H9 (cell line): Measurements from ENCODE around the gene RANGAP1. TPM values are rescaled to one million over a fixed set of nuclear protein-coding genes. Genes with fewer than 3 reads are reported as not detected.
A peak's percentile ranks its signal among the peaks of the same experiment; 100 is the strongest.

ENCODE experiments used
- DNase-seq: peaks from one replicate; pipeline ENCODE4 v3.0.0-alpha.2; 2017
- H2AFZ ChIP-seq: one replicate; pipeline ENCODE4 v1.6.1; 2013; ENCODE audit warnings: mild to moderate bottlenecking, low read length, control low read depth, moderate library complexity
- H2AK5ac ChIP-seq: 2 replicates; pipeline ENCODE4 v1.6.1; 2013; ENCODE audit warnings: low read length, control low read depth, mixed read lengths; ENCODE audit not compliant: insufficient read length
- H2BK120ac ChIP-seq: one replicate; pipeline ENCODE4 v1.6.1; 2013; ENCODE audit warnings: low read depth, mild to moderate bottlenecking, low read length, control low read depth, inconsistent platforms; ENCODE audit not compliant: poor library complexity, severe bottlenecking
- H2BK12ac ChIP-seq: 2 replicates; pipeline ENCODE4 v1.6.1; 2013; ENCODE audit warnings: low read length, control low read depth, mixed read lengths, low read depth; ENCODE audit not compliant: insufficient read length
- H2BK15ac ChIP-seq: 2 replicates; pipeline ENCODE4 v1.6.1; 2013; ENCODE audit warnings: low read depth, low read length, control low read depth
- H2BK20ac ChIP-seq: one replicate; pipeline ENCODE4 v1.6.1; 2013; ENCODE audit warnings: low read depth, mild to moderate bottlenecking, low read length, control low read depth, inconsistent platforms; ENCODE audit not compliant: poor library complexity, severe bottlenecking
- H2BK5ac ChIP-seq: 2 replicates; pipeline ENCODE4 v1.6.1; 2013; ENCODE audit warnings: low read length, control low read depth, mixed read lengths; ENCODE audit not compliant: insufficient read length
- H3K14ac ChIP-seq: 2 replicates; pipeline ENCODE4 v1.6.1; 2013; ENCODE audit warnings: low read length, control low read depth; ENCODE audit not compliant: insufficient read depth
- H3K18ac ChIP-seq: 2 replicates; pipeline ENCODE4 v1.6.1; 2013; ENCODE audit warnings: low read depth, mild to moderate bottlenecking, mixed read lengths, low read length, control low read depth; ENCODE audit not compliant: insufficient read length
- H3K23ac ChIP-seq: 2 replicates; pipeline ENCODE4 v1.6.1; 2013; ENCODE audit warnings: low read length, control low read depth, mixed read lengths, low read depth; ENCODE audit not compliant: insufficient read length
- H3K23me2 ChIP-seq: 2 replicates; pipeline ENCODE4 v1.6.1; 2013; ENCODE audit warnings: low read depth, mild to moderate bottlenecking, mixed read lengths, low read length, control low read depth; ENCODE audit not compliant: insufficient read length, poor library complexity, severe bottlenecking
- H3K27ac ChIP-seq: 2 replicates; pipeline ENCODE4 v1.5.1; 2013; ENCODE audit warnings: low read length, control low read depth, mixed read lengths, low read depth; ENCODE audit not compliant: insufficient read length
- H3K27me3 ChIP-seq: 2 replicates; pipeline ENCODE4 v1.6.1; 2013; ENCODE audit warnings: low read length, control low read depth, inconsistent platforms; ENCODE audit not compliant: insufficient read depth
- H3K4ac ChIP-seq: 2 replicates; pipeline ENCODE4 v1.6.1; 2013; ENCODE audit warnings: low read depth, mild to moderate bottlenecking, control low read depth, inconsistent platforms, low read length, moderate library complexity
- H3K4me1 ChIP-seq: 2 replicates; pipeline ENCODE4 v1.6.1; 2013; ENCODE audit warnings: low read length, control low read depth, inconsistent platforms; ENCODE audit not compliant: insufficient read depth
- H3K4me2 ChIP-seq: 2 replicates; pipeline ENCODE4 v1.6.1; 2013; ENCODE audit warnings: low read length, control low read depth, mixed read lengths; ENCODE audit not compliant: insufficient read length, insufficient read depth
- H3K56ac ChIP-seq: 2 replicates; pipeline ENCODE4 v1.6.1; 2013; ENCODE audit warnings: low read depth, mild to moderate bottlenecking, mixed read lengths, low read length, control low read depth; ENCODE audit not compliant: insufficient read length
- H3K79me1 ChIP-seq: 2 replicates; pipeline ENCODE4 v1.6.1; 2013; ENCODE audit warnings: low read depth, mild to moderate bottlenecking, moderate library complexity, low read length, control low read depth, inconsistent platforms; ENCODE audit not compliant: insufficient read depth, poor library complexity, severe bottlenecking
- H3K79me2 ChIP-seq: 2 replicates; pipeline ENCODE4 v1.6.1; 2013; ENCODE audit warnings: low read length, control low read depth, inconsistent platforms; ENCODE audit not compliant: insufficient read depth
- H3K9ac ChIP-seq: 2 replicates; pipeline ENCODE4 v1.6.1; 2013; ENCODE audit warnings: low read length, control low read depth, mixed read lengths; ENCODE audit not compliant: insufficient read length; ENCODE audit errors: extremely low read depth
- H3K9me3 ChIP-seq: one replicate; pipeline ENCODE4 v1.6.1; 2013; ENCODE audit warnings: low read depth, low read length, inconsistent platforms; ENCODE audit not compliant: control insufficient read depth
- H3T11ph ChIP-seq: one replicate; pipeline ENCODE4 v1.6.1; 2013; ENCODE audit warnings: mild to moderate bottlenecking, low read length, control low read depth, inconsistent platforms
- H4K20me1 ChIP-seq: one replicate; pipeline ENCODE4 v1.6.1; 2013; ENCODE audit not compliant: control insufficient read depth, insufficient read length, insufficient read depth
- H4K5ac ChIP-seq: 2 replicates; pipeline ENCODE4 v1.6.1; 2013; ENCODE audit warnings: low read depth, mild to moderate bottlenecking, mixed read lengths, low read length, control low read depth; ENCODE audit not compliant: insufficient read length
- H4K8ac ChIP-seq: replicated peaks from 2 replicates; pipeline ENCODE4 v1.6.1; 2013; ENCODE audit warnings: low read length, control low read depth, mixed read lengths, low read depth; ENCODE audit not compliant: insufficient read length
- H4K91ac ChIP-seq: 2 replicates; pipeline ENCODE4 v1.6.1; 2013; ENCODE audit warnings: low read depth, mild to moderate bottlenecking, moderate library complexity, mixed read lengths, low read length, control low read depth; ENCODE audit not compliant: insufficient read length
- H3K27ac Mint-ChIP-seq, 3 experiments: 2 replicates in 2 of 3; 3 replicates in 1 of 3; pipeline ENCODE4 v1.8.0; 2020 to 2021; ENCODE audit warnings: mixed read lengths in 3 of 3, mild to moderate bottlenecking in 1 of 3, moderate library complexity in 1 of 3
- H3K27me3 Mint-ChIP-seq: 2 replicates; pipeline ENCODE4 v1.8.0; 2021; ENCODE audit warnings: low read depth, mild to moderate bottlenecking, moderate library complexity, mixed read lengths
- H3K36me3 Mint-ChIP-seq, 3 experiments: 2 replicates in 2 of 3; 3 replicates in 1 of 3; pipeline ENCODE4 v1.8.0; 2020 to 2021; ENCODE audit warnings: low read depth in 3 of 3, mixed read lengths in 3 of 3; ENCODE audit not compliant: insufficient read depth in 1 of 3
- H3K4me1 Mint-ChIP-seq, 2 experiments: 2 replicates each; pipeline ENCODE4 v1.8.0; 2020; ENCODE audit warnings: mixed read lengths in 2 of 2
- H3K4me3 Mint-ChIP-seq, 2 experiments: 2 replicates in 1 of 2; 3 replicates in 1 of 2; pipeline ENCODE4 v1.8.0; 2020 to 2021; ENCODE audit warnings: mild to moderate bottlenecking in 2 of 2, mixed read lengths in 2 of 2, moderate library complexity in 1 of 2
- H3K9me3 Mint-ChIP-seq, 2 experiments: 2 replicates in 1 of 2; 3 replicates in 1 of 2; pipeline ENCODE4 v1.8.0; 2020; ENCODE audit warnings: mild to moderate bottlenecking in 2 of 2, mixed read lengths in 2 of 2, moderate library complexity in 1 of 2
- CTCF ChIP-seq: fragments of 200-600 bp; sonication (generic); conservative IDR thresholded peaks from 3 replicates; pipeline ENCODE4 v1.8.0; 2021; ENCODE audit warnings: antibody characterized with exemption, mild to moderate bottlenecking
- WGBS: extraction: QIAGEN DNeasy Blood & Tissue Kit; methylation state at CpG from one replicate; pipeline ENCODE4 v1.1.7; 2013; ENCODE audit warnings: missing lambda C conversion rate, low lambda C conversion rate, mixed read lengths; ENCODE audit not compliant: insufficient read length; ENCODE audit errors: extremely low coverage; 5-methylcytosine and 5-hydroxymethylcytosine counted together
- total RNA-seq: library from RNA; stranded (reverse); gene quantifications from 2 replicates; pipeline ENCODE4 v1.2.1, GENCODE V29; 2021

The RANGAP1 gene
- total RNA-seq, 1 experiment from 2014 or later = 130 TPM

GRCh38 chr22:41206719-41207118, 79.3 kb downstream of the RANGAP1 start:
- Histone ChIP-seq H3K79me2 (no peaks in the 10 kb centered on the region; the same call in 1 of the 2 replicates), H3K23me2 (peaks cover 11% of the 10 kb centered on the region), H2BK120ac (no peak overlapping the region), H3K27ac (no peak overlapping the region), H4K91ac (no peak overlapping the region), H2AFZ (no peak overlapping the region), H2BK12ac (no peak overlapping the region), H3K9me3 (no peaks in the 10 kb centered on the region), H3K9ac (no peak overlapping the region), H2BK5ac (no peak overlapping the region), H3K79me1 (no peaks in the 10 kb centered on the region), H3T11ph (no peak overlapping the region), H3K4me2 (no peak overlapping the region), H2BK20ac (no peak overlapping the region), H3K56ac (no peak overlapping the region), H3K14ac (no peak overlapping the region), H2AK5ac (no peak overlapping the region), H3K23ac (no peak overlapping the region), H4K8ac (no peak overlapping the region), H2BK15ac (no peak overlapping the region), H3K4me1 (no peaks in the 10 kb centered on the region), H4K5ac (no peak overlapping the region), H3K4ac (no peak overlapping the region), H3K27me3 (no peaks in the 10 kb centered on the region), H4K20me1 (no peaks in the 10 kb centered on the region), H3K18ac (no peak overlapping the region)
- Mint-ChIP-seq H3K4me3 (peak overlapping the region; percentile 47 to 67; a peak in 4 of 5 replicates), H3K27ac (no peak overlapping the region; a peak in 1 of 7 replicates), H3K4me1 (peaks cover 2 to 14% of the 10 kb centered on the region in 2 experiments), H3K36me3 (peaks cover 9 to 20% (median 13%) of the 10 kb centered on the region in 3 experiments), H3K27me3 (peaks cover 12% of the 10 kb centered on the region), H3K9me3 (no peaks in the 10 kb centered on the region; a peak in 1 of 5 replicates)
- DNase-seq = no peak
- WGBS = no CpG with 5 or more reads among the region's 9 CpGs
- no peak for TF ChIP-seq CTCF
